HEK293T (cell line): ENCODE measurements around the gene JMJD8.

Source experiments
- ARNT ChIP-seq: fragments of 450-650 bp; IDR thresholded peaks from 2 replicates; pipeline ENCODE4 v1.6.1; 2017; ENCODE audit warnings: mild to moderate bottlenecking
- BHLHE40 ChIP-seq: fragments of 450-650 bp; IDR thresholded peaks from 2 replicates; pipeline ENCODE4 v1.6.1; 2016; ENCODE audit warnings: mild to moderate bottlenecking, moderate library complexity, borderline replicate concordance
- FOXA1 ChIP-seq: fragments of 450-650 bp; IDR thresholded peaks from 2 replicates; pipeline ENCODE4 v1.6.1; 2016; ENCODE audit warnings: mild to moderate bottlenecking
- FOXK2 ChIP-seq: fragments of 450-650 bp; IDR thresholded peaks from 2 replicates; pipeline ENCODE4 v1.6.1; 2016; ENCODE audit warnings: mild to moderate bottlenecking
- FOXM1 ChIP-seq: fragments of 450-650 bp; IDR thresholded peaks from 2 replicates; pipeline ENCODE4 v1.6.1; 2017; ENCODE audit warnings: mild to moderate bottlenecking, borderline replicate concordance
- HDGF ChIP-seq: fragments of 450-650 bp; IDR thresholded peaks from 2 replicates; pipeline ENCODE4 v1.6.1; 2017; ENCODE audit warnings: antibody characterized with exemption, borderline replicate concordance
- LEF1 ChIP-seq: fragments of 450-650 bp; IDR thresholded peaks from 2 replicates; pipeline ENCODE4 v1.6.1; 2017; ENCODE audit warnings: mild to moderate bottlenecking, borderline replicate concordance
- NFRKB ChIP-seq: fragments of 450-650 bp; IDR thresholded peaks from 2 replicates; pipeline ENCODE4 v1.6.1; 2016; ENCODE audit warnings: mild to moderate bottlenecking, moderate library complexity
- PKNOX1 ChIP-seq: fragments of 450-650 bp; IDR thresholded peaks from 2 replicates; pipeline ENCODE4 v1.6.1; 2016
- SP1 ChIP-seq: fragments of 450-650 bp; IDR thresholded peaks from 2 replicates; pipeline ENCODE4 v1.6.1; 2017
- SUZ12 ChIP-seq: fragments of 450-650 bp; IDR thresholded peaks from 2 replicates; pipeline ENCODE4 v1.6.1; 2016; ENCODE audit warnings: mild to moderate bottlenecking
- TARDBP ChIP-seq: fragments of 450-650 bp; IDR thresholded peaks from 2 replicates; pipeline ENCODE4 v1.6.1; 2016
- ZNF384 ChIP-seq: fragments of 450-650 bp; IDR thresholded peaks from 2 replicates; pipeline ENCODE4 v1.6.1; 2016

- TF ChIP-seq BHLHE40 (no peak), NFRKB (no peak), ZNF384 (no peak), SUZ12 (no peak), TARDBP (no peak), ARNT (no peak), FOXK2 (no peak), SP1 (no peak), HDGF (no peak), PKNOX1 (no peak), FOXM1 (no peak), FOXA1 (no peak), LEF1 (no peak)
Observed at GRCh38 chr16:700684-701584, 16.8 kb upstream of the JMJD8 start.
